ENCODE measurements around the gene PQBP1.
A peak's percentile ranks its signal among the peaks of the same experiment; 100 is the strongest.

DNA sequence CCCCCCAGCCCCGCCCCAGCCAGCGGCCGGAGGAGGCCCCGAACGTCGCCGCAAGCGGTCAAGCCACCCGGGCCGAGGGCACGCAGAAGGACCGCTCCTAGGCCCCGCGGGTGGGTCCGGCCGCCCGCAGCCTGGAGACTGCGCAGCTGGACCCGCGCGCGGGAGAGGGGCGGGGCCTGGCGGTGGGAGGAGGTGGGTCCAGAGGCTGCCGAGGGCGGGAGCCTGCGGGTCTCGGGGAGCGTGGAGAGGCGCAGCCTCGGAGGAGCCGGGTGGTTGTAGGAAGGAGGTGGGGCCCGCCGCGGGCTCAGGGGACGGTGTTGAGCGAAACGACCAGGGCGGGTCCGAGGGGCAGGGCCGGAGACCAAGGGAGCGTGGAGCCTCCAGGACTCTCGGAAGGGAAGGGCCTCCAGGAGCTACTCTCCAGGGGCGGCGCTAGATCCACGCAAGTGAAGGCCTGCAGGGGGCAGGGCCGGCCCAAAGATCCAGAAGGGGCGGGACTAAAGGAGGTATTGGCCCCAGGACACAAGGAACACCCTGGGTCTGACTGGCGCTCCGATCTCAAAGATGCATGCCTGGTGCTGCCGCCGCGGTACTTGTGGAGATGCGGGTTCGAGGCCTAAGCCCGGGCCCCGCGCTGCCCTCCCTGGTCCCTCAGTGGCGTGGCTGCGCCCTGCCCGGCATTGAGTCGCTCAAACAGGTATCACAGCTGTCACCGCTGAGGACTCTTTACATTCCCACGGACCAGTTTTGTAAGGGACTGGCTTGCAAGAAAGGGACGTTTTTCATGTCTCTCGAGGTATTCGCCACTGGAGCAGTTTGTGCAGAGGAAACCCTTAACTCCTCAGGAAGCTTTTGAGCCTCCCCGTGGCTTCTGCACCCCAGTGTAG is 6.1 kb upstream of the PQBP1 start:
- no peak for TF ChIP-seq POLR2A (IDR thresholded peaks at IDR 0.05)
- TF ChIP-seq, protein P1, sequence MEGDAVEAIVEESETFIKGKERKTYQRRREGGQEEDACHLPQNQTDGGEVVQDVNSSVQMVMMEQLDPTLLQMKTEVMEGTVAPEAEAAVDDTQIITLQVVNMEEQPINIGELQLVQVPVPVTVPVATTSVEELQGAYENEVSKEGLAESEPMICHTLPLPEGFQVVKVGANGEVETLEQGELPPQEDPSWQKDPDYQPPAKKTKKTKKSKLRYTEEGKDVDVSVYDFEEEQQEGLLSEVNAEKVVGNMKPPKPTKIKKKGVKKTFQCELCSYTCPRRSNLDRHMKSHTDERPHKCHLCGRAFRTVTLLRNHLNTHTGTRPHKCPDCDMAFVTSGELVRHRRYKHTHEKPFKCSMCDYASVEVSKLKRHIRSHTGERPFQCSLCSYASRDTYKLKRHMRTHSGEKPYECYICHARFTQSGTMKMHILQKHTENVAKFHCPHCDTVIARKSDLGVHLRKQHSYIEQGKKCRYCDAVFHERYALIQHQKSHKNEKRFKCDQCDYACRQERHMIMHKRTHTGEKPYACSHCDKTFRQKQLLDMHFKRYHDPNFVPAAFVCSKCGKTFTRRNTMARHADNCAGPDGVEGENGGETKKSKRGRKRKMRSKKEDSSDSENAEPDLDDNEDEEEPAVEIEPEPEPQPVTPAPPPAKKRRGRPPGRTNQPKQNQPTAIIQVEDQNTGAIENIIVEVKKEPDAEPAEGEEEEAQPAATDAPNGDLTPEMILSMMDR (IDR thresholded peaks at IDR 0.05) = peak in 5 of 7 experiments; percentile 22 to 57 (median 28)
